Putamen (tissue), 1 donor: ENCODE measurements around the gene LMO1.

Source experiments
- DNase-seq: peaks from one replicate; pipeline ENCODE4 v3.0.0-alpha.2; 2016; ENCODE audit warnings: low spot score

LMO1 gene

DNA sequence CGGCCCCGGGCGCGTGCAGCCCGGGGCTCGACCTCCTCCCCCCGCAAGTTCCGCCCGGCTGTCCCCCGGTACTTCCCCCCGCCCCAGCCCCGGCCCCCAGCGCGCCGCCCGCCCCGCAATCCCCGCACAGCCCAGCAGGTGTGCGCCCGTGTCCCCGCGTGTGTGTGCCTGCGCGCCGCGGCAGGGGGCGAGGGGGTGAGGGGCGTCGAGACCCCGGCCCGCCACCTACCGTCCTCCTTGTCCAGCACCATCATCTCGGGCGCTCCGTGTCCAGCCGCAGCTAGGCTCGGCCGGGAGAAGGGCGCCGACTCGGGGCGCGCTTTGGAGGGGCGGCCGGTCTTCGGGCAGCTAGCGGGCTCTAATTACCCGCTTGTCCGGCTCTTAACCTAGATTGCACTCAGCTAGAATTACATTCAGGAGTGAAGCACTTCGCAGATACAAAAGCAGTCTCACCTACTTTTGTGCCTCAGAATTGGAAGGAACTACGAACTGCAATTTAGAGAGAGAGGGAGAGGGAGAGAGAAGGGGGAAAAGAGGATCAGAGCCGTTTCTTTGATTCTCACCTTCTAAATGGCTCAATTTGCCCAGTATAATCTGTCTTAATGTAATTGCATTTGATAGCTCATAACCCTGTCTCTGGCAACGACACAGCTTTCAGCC, 439 bp downstream of the LMO1 start:
- no peak for DNase-seq

DNA sequence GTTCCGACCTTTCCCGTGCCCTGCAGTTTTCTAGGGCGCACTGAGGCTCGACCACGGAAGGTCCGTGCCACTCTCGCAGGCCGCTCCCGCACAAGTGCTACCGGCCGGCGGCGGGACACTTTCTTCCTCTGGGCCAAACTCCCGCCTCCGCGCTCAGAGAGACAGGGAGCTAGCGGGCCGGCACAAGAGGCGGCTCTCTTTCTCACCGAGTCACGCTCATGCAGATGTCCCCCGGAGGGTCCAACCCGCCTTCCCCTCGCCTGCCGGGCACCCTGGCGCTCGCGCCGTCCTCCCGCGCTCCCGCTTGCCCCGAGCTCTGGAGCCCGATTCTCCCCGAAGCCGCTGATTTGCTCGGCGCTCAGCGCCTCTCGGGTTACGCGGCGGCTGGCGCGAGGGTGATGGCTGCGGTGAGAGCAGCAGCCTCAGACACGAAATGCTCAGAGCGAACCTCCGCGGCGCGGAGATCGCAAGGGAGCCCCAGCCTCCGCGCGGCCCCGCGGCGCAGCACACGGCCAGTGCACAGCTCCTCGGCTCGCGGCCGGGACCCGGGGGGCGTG, 1.0 kb downstream of the LMO1 start:
- DNase-seq: peak; percentile 31

DNA sequence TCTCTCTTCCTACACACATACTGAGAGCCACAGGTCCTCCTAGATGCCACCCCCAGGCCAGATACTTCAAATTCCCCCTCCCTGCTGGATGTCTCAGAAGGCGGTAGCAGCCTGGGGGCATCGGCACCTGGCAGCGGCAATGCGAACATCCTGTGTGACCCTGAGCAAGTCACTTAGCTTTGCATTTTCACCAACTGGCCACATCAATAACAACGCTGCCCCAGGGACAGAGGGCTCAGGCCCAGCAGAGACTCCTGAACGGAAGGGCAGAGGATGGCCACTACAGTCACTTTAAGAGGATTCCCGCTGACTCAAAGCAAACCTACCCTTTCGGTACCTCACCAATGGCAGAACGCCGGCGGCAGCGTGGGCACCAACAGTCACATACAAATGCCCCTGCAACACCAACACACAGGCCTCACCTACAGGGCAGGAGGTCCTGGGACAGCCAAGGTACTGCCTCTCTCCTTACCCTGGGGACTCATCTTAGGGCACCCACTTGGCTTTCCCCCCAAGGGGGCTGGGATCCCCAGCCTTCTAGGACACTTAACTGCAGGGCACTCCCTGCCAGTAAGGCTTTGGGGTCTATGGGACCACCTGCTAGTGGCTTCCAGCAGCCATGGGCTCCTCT, 1.6 kb downstream of the LMO1 start:
- DNase-seq: no peak

DNA sequence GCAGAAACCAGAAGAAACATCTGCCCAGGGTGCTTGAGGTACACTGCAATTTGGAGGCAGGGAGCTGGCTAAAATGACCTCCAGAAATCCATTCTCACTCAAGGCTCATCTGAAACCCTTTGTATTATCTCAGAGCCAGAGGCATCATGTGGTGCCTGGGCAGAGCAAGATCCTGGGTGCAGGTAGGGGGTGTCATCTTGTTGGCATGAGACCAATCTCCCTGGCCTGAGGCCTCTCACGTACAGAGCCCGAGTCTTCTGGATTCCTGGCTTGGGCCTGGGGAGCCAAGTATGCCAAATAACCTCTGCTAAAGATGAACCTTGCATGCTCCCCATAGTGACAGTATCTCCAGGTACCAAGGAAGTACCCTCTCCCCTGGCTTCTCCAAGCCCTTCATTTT, 2.4 kb downstream of the LMO1 start:
- DNase-seq: no peak

DNA sequence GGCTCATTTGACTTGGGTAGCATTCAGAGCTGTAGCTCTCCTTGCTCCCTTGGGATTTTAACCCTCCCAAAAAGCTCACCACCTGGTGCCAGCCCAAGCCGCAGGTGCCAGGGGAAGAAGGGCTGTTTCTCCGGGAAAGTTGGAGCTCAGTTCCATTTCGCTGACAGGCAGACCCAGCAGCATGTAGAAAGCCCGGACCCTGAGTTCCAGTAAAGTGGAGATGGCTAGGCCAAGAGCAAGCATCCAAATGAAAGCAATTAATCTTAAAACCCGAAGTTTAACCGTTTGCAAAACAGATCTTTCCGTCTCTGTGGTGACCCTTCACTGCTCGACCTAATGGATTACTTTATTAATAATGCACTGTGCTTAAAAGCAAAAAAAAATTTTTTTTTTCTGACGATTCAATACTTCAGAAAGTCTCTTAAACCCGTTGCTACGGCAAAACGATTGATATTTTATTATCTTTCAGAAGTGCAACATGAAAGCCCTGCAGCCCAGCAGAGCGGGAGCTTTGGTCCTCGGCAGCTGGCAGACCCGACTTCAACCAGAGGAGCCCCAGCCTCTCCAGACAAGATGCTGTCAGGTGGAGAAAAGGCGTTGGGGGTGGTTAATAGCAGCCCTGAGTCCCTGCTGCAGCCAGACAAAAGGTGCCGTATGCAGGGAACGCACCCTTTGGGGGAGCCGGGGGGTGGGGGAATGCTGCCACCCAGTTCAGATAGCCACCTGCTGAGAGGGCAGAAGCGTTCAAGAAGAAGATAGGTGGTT, 3.3 kb downstream of the LMO1 start:
- DNase-seq: no peak

DNA sequence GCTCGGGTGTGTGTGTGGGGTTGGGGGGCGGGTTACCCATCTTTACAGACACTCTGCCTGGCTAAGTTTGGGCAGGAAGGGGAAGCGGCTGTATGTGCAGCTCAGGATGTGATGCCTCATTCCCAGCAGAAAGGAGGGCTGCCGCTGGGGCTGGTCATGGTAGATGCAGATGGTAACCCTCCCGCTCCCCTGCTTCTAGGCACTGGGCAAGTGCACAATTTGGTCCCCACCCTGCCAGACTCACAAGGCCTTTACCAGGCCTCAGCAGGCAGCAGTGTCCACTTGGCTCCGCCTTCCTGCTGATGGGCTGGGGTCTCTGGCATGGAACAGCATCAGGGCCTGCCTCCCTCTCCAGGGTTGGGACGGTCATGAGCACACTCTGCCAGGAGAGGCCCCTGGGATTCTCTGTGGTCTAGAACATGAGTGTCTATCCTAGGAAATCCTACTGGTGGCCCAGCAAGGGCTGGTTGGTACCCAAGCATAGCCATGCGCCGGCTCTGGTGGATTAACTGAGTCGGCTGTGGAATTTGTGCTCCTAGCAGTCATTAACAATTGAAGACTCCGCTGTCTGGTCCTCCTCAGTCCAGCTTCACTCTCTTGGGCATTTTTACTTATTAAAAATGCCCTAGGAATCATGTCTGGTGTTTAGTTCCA, 4.2 kb downstream of the LMO1 start:
- DNase-seq: no peak

DNA sequence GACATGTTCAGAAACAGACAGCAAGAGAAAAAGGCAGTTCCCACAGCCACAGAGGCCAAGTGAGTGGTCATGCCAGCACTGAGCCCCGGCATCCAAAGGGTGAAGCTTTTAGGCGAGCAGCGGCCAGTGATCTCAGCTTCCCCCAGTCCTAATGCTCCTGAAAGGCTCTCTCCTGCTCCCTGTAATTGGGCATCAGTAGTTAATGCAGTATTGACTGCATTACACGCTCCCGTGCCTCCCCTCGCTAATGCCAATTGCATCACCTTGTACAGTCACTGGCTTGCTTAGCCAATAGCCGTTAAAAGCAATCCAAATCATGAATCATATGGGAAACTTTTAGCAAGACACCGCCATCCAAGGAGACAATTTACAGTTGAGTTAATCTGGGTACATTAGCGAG, 4.9 kb downstream of the LMO1 start:
- no peak for DNase-seq

DNA sequence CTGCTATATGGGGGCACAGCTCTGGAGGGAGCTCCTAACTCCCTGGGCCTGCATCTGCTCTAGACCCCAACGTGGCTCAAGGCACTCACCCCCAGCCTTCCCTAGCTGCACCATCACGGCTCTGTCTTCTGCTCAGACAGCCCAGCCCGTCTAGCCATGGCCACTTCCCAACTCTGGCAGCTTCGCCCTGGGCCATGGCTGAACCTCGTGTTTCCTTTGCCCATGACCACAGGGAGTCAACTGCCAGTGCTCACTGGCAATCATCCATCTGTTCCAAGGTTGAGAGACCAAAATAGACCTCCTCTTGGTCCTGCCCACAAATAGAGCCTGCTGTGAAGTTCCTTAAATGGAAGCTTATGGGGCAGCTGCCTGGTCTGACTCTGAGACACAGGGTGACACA, 5.4 kb downstream of the LMO1 start:
- peak; percentile 23 for DNase-seq

DNA sequence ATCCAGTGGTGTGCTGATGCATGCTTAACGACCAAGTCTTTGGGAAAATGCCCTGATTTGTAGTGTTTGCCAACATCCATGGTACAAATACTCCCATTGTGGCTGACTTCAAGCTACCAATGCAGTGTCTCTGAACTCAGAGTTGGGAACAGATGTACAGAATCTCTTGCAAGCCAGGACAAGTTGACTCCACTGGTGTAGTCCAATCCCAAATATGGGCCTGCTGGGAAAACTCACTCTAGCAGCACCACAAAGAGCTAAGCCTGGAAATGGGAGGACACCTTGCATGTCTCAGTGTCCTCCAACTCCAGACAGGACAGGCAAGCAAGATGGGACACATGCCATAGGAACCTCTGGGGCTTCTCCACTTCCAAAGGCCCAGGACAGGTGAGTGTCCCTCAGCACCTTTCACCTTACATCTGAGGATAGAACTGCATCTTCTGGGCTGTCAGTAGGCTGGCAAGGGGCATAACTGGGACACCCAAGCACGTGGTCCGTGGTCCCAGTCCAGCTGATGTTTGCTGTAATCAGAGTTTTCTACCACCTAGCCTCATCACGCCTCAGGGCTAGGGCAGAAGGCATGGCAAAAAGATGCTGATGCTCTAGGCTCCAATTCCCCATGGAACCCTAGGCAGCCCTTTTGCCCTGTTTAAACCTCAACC, 6.5 kb downstream of the LMO1 start:
- DNase-seq: peak; percentile 62

DNA sequence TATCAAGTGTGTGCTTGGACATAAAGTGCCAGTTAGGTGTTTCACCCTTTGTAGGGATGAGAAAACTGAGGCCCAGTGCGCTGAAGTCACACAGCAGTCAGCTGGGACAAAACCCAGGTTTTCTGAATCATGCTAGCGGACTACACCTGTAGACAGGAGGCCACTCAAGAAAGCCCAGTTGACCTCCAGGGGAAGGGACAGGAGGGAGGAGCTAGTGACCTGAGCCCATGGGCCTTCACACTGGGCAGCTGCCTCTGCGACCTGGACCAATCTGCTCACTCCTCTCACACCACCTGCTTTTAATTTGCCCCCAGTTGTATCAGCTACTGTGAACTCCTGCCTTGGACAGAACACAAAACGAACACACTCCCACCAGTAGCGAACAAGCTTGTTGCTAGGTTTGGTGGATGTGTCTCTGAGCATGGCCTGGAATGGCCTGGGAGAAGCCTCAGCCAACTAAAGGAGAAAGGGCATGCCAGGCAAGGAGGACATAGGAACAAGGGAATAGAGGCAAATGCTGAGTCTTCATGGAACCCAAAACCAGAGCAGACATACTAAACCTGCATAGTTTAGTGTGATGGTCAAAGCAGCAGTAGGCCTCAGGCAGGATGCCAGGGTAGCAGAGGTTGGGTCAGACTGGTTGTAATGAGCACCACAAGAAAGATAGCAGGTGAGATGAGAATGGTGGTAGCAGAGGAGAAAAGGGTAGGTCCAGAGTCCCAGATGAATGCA, 7.2 kb downstream of the LMO1 start:
- DNase-seq: no peak

DNA sequence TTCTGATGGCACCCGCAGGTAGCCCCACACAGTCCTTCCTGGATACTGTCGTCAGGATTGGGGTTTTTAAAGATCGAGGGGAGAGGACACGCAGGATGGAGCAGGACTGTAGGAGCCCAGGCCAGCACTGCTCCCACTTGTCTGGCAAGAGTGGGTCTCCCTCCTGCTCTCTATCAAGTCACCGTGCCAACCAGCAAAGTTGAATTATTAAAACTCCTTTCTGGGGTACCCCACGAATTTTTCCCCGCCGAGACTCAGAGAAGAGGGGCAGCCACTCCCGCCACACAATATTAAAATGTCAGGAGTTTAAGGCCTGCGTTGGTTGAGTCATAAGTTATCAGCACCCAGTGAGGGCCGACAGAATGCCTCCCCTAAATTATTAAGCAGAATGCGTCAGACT, 10.1 kb downstream of the LMO1 start:
- DNase-seq: no peak

DNA sequence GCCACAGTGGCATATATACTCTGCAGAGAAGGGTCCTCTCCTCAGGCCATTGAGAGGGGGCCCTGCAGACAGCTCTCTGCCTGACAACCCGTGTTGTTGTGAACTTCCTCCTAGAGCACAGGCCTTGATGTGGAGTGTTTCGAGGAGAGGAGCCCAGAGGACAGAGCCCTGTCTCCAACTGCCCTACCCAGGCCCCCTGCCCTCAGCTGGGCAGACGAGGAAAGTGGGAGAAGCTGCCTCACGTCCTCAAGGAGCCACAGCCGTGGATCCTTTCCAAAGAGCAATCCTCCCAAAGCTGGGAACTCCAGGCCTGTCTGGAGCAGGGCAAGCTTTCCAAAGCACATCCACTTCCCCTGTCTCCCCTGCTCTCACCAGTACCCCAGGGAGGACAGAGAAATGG, 10.7 kb downstream of the LMO1 start:
- no peak for DNase-seq

DNA sequence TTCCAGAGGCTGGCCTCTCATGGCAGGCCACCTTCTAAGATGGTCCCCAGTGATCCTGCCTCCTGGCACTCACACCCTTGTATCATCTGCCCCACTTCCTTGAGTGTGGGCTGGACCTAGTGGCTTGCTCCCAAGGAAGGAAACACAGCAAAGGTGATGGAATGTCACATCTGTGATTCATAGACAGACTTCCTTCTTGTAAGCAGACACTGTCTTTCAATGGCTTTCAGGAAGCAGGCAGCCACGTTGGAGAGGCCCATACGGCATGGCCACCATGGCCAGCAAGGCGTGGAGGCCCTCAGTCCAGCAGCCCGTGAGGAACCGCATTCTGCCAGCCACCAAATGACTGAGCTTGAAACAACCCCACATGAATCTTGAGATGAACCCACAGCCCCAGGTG, 11.3 kb downstream of the LMO1 start:
- no peak for DNase-seq

DNA sequence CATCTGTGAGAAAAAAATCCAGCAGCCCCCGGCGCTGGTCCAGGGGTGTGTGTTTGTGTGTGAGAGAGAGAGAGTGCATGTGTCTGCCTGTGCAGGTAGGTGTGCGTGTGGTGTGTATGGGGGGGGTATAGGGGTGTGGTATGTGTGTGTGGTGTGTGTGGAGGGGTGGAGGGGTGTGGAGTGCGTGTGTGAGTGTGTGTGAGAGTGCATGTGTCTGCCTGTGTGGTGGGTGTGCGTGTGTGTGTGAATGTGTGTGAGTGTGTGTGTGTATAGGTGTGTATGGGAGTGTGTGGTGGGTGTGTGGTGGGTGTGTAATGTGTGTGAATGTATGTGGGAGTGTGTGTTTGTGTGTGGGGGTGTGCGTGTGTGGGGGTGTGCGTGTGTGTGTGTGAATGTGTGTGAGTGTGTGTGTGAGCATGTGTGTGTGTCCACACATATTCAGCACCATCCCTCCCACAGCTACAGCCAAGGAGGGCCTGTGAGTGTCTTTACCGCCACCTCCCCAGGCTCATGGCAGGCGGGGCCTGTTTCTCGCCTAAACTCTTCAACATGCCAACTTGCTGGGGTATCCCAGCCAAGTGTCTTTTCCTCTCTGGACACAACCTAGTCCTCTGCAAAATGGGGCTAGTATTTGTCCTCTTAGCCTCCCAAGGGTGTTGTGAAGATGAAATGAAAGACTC, 11.9 kb downstream of the LMO1 start:
- no peak for DNase-seq

DNA sequence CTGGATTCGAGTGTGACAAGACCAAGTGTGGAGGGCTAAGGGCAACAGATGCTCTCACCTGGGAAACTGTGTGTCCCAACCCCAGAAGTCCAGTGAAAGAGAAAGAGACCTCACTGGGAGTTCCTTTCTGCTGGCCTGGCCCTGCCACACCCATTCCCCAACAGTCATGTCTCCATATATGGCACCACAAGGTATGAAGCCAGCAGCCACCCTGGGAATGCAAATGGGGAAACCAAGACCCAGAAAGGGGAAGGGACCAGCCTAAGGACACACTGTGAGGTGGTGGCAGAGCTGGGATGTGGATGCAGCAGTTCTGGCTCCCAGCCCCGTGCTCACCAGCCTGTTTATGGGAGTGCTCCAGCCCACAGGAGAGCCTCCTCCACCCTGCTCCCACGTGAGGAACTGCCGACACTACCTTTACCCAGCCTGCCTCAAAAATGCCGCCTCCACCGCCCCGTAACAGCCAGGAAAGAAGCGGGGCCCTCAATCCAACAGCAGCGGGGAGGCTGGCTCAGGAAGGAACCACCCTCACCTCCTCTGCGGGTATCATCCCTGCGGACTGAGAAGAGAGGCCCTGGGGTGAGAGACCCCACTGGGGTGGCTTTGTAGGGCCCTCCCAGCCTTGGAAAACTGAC, 12.6 kb downstream of the LMO1 start:
- peak; percentile 65 for DNase-seq

DNA sequence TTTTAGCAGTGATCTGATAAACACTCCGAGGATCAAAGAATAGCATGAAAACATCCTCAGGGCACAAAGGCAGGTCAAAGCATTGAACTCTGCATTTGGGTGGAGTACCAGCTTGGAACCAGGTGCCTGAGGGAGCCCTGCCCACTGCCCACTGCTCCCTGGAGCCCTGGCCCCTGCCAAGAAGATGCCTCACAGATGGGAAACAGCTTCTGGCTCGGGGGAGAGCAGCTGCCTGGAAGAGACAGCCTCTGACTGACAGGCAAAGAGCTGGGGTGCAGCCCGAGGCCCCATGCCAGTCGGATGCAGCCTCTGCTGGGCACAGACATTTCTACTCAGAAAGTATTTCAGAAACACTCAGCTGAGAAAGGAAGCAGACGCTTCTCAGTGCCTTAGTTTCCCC, 13.2 kb downstream of the LMO1 start:
- no peak for DNase-seq

DNA sequence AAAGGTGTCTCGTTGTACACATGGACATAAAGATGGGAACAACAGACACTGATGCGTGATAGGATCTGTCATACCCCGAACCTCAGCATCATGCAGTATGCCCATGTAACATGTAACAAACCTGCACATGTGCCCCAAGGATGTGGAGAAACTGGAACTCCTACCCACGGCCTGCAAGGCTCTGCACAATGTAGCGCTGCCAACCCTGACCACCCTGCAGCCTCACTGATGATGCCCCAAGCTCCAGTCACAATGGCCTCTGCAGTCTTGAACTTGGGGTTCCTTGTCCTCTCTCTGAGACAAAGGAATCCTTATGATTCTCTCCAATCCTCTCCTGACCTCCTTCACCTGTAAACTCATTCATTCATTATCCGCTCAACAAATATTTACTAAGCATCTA, 14.2 kb downstream of the LMO1 start:
- DNase-seq: no peak

DNA sequence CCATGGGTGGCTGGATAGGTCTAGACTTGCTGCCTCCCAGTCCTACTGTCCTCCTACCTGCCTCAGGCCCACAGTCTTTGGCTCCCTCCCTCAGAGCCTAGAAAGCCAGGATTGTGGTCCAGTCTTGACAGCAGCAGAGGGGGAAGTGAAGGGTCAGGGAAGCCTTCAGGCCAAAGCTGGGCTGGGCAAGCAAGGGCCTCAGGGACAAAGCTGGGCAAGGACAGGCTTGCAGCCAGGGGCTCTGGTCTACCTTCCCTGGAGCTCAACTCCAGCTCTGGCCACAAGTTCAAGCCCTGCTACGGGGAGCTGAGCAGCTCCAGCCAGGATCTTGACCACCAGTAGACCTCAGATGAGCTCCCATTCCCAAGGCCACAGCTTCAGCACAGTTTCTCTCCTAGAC, 14.9 kb downstream of the LMO1 start:
- DNase-seq: no peak

DNA sequence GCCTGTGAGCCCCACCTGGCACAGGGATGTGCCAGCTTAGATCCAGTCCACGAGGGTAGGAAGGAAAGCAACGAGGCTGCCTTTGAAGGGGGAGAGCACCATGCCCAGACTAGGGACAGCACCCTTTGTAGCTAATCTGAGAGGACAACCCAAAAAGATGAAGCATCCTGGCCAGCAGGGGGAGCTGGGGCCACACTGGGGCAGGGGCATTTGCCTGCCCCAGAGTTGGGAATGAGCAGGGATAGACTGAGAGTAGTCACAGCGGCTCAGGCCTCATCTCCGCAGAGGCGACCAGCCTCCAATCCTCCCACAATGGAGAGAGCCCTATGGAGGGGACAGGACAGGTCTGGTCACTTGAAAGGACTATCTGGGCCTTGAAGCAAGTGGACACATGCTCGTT, 16.4 kb downstream of the LMO1 start:
- no peak for DNase-seq

DNA sequence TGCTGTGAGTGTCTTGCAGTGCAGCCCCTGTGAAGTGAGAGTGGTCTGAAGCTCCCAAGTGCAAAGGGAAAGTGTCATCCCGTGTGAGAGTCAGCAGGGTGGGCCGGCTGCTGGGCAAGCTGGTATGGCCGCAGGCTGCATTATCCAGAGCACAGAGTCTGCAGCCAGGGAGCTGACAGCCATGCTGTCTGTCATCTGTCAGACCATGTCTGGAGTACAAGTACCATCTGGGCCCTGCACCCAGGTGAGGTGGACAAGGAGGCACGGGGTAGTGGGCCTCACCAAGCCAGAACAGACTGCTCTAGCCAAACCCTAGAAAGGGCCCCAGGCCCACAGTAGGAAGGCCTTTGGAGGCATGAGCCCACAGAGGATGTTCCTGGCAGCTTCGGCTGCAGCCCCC, 20.2 kb downstream of the LMO1 start:
- DNase-seq: no peak
